HEK293T (cell line): ENCODE results near the gene SLC25A33.
"Not testable (repeated sequence)": the region's sequence is repeated elsewhere in the genome, so short reads cannot be mapped to it uniquely, and the experiment has no call there.

Experiments used
- BHLHE40 ChIP-seq: fragments of 450-650 bp; IDR thresholded peaks from 2 replicates; pipeline ENCODE4 v1.6.1; 2016; ENCODE audit warnings: mild to moderate bottlenecking, moderate library complexity, borderline replicate concordance
- HDGF ChIP-seq: fragments of 450-650 bp; IDR thresholded peaks from 2 replicates; pipeline ENCODE4 v1.6.1; 2017; ENCODE audit warnings: antibody characterized with exemption, borderline replicate concordance
- L3MBTL2 ChIP-seq: fragments of 450-650 bp; conservative IDR thresholded peaks from 2 replicates; pipeline ENCODE4 v1.6.1; 2016; ENCODE audit warnings: mild to moderate bottlenecking
- LEF1 ChIP-seq: fragments of 450-650 bp; IDR thresholded peaks from 2 replicates; pipeline ENCODE4 v1.6.1; 2017; ENCODE audit warnings: mild to moderate bottlenecking, borderline replicate concordance
- NFRKB ChIP-seq: fragments of 450-650 bp; IDR thresholded peaks from 2 replicates; pipeline ENCODE4 v1.6.1; 2016; ENCODE audit warnings: mild to moderate bottlenecking, moderate library complexity
- SP1 ChIP-seq: fragments of 450-650 bp; IDR thresholded peaks from 2 replicates; pipeline ENCODE4 v1.6.1; 2017
- SUZ12 ChIP-seq: fragments of 450-650 bp; IDR thresholded peaks from 2 replicates; pipeline ENCODE4 v1.6.1; 2016; ENCODE audit warnings: mild to moderate bottlenecking
- ZNF384 ChIP-seq: fragments of 450-650 bp; IDR thresholded peaks from 2 replicates; pipeline ENCODE4 v1.6.1; 2016

DNA sequence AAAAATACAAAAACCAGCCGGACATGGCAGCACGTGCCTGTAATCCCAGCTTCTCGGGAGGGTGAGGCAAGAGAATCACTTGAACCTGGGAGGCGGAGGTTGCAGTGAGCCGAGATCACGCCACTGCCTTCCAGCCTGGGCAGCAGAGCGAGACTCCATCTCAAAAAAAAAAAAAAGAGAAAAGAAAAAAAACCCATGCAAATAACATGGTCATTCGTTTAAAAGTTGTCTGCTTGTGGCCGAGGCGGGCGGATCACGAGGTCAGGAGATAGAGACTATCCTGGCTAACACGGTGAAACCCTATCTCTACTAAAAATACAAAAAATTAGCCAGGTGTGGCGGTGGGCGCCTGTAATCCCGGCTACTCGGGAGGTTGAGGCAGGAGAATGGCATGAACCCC is 20.8 kb downstream of the SLC25A33 start:
- TF ChIP-seq SP1, HDGF, ZNF384, NFRKB, L3MBTL2, LEF1, SUZ12, BHLHE40: not testable (repeated sequence)
